PFSK-1 (cell line): ENCODE measurements around the gene ADCY4.

ENCODE experiments used
- POLR2AphosphoS5 ChIP-seq: IDR thresholded peaks from 2 replicates; pipeline ENCODE4 v1.6.1; 2012; ENCODE audit warnings: low read depth, mild to moderate bottlenecking, control low read depth, low read length, moderate library complexity
- SIN3A ChIP-seq: IDR thresholded peaks from 2 replicates; pipeline ENCODE4 v1.6.1; 2012; ENCODE audit warnings: mild to moderate bottlenecking, low read length, moderate library complexity, borderline replicate concordance; ENCODE audit not compliant: insufficient read depth

DNA sequence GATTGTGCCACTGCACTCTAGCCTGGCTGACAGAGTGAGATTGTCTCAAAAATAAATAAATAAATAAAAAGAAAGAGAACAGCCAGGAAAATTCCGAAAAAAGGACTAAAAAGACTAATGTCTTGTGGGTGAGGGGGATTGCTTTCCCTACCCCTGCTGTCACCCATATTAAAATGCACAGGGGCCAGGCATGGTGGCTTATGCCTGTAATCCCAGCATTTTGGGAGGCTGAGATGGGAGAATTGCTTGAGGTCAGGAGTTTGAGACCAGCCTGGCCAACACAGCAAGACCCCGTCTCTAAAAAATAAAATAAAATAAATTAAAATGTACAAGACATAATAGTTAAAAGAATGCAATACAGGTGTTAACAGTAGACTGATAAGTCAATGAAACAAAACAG, 41.3 kb downstream of the ADCY4 start:
- no peak for TF ChIP-seq POLR2AphosphoS5
- no peak for TF ChIP-seq SIN3A
